Stomach smooth muscle (tissue), 2 donors: Measurements from ENCODE around the gene PPFIBP2.

Experiments used
- H3K27ac ChIP-seq: one replicate; pipeline ENCODE4 v1.7.0; 2013; ENCODE audit warnings: mild to moderate bottlenecking, low read length, inconsistent platforms
- H3K27me3 ChIP-seq, 2 donors: one replicate each; pipeline ENCODE4 v1.7.0; 2013; ENCODE audit warnings: low read length in 2 of 2; ENCODE audit not compliant: insufficient read depth in 2 of 2, control insufficient read depth in 1 of 2
- H3K36me3 ChIP-seq, 2 donors: one replicate each; pipeline ENCODE4 v1.7.0; 2013; ENCODE audit warnings: low read length in 2 of 2; ENCODE audit not compliant: control insufficient read depth in 2 of 2, insufficient read depth in 2 of 2
- H3K4me1 ChIP-seq: one replicate; pipeline ENCODE4 v1.7.0; 2013; ENCODE audit warnings: low read length; ENCODE audit not compliant: control insufficient read depth, insufficient read depth
- H3K4me3 ChIP-seq, 2 donors: one replicate each; pipeline ENCODE4 v1.7.0; 2013; ENCODE audit warnings: low read length in 2 of 2
- H3K9ac ChIP-seq, 2 donors: one replicate each; pipeline ENCODE4 v1.7.0; 2013; ENCODE audit warnings: low read length in 2 of 2, mild to moderate bottlenecking in 1 of 2
- H3K9me3 ChIP-seq, 2 donors: one replicate each; pipeline ENCODE4 v1.7.0; 2013; ENCODE audit warnings: low read length in 2 of 2; ENCODE audit not compliant: control insufficient read depth in 2 of 2
- donor health status: healthy.
- donor health status: Pancreatic carcinoma.

The PPFIBP2 gene

GRCh38 chr11:7613394-7613720 is 99.6 kb downstream of the PPFIBP2 start:
- Histone ChIP-seq H3K36me3 (peaks cover 0 to 2% of the 10 kb centered on the region in 2 donors), H3K4me3 (no peak overlapping the region), H3K27ac (no peak overlapping the region), H3K4me1 (no peaks in the 10 kb centered on the region), H3K9me3 (no peaks in the 10 kb centered on the region), H3K27me3 (no peaks in the 10 kb centered on the region), H3K9ac (no peak overlapping the region)

- no peak overlapping the region for H3K4me3 ChIP-seq
- H3K36me3 ChIP-seq: peaks cover 0 to 2% of the 10 kb centered on the region in 2 donors
- H3K4me1 ChIP-seq: no peaks in the 10 kb centered on the region
- H3K27me3 ChIP-seq: no peaks in the 10 kb centered on the region
- H3K9ac ChIP-seq: no peak overlapping the region
- no peak overlapping the region for H3K27ac ChIP-seq
- H3K9me3 ChIP-seq: no peaks in the 10 kb centered on the region
Measured at GRCh38 chr11:7614656-7615055, 100.9 kb downstream of the PPFIBP2 start.

- H3K27ac ChIP-seq: no peak overlapping the region
- H3K27me3 ChIP-seq: no peaks in the 10 kb centered on the region
- no peak overlapping the region for H3K4me3 ChIP-seq
- H3K36me3 ChIP-seq: peaks cover 0 to 2% of the 10 kb centered on the region in 2 donors
- no peaks in the 10 kb centered on the region for H3K4me1 ChIP-seq
- no peak overlapping the region for H3K9ac ChIP-seq
- H3K9me3 ChIP-seq: no peaks in the 10 kb centered on the region
Measured at GRCh38 chr11:7617032-7617431, 103.2 kb downstream of the PPFIBP2 start.

- Histone ChIP-seq H3K9ac (no peak overlapping the region), H3K4me1 (no peaks in the 10 kb centered on the region), H3K9me3 (no peaks in the 10 kb centered on the region), H3K36me3 (peaks cover 0 to 4% of the 10 kb centered on the region in 2 donors), H3K27me3 (no peaks in the 10 kb centered on the region), H3K27ac (no peak overlapping the region), H3K4me3 (no peak overlapping the region)
Measured at GRCh38 chr11:7619322-7619721, 105.5 kb downstream of the PPFIBP2 start.

- H3K9ac ChIP-seq: no peak overlapping the region
Measured at GRCh38 chr11:7621090-7621489, 107.3 kb downstream of the PPFIBP2 start.

GRCh38 chr11:7621554-7621953 is 107.8 kb downstream of the PPFIBP2 start:
- no peaks in the 10 kb centered on the region for H3K4me1 ChIP-seq
- no peaks in the 10 kb centered on the region for H3K27me3 ChIP-seq
- no peak overlapping the region for H3K9ac ChIP-seq
- H3K4me3 ChIP-seq: no peak overlapping the region
- peaks cover 0 to 8% of the 10 kb centered on the region in 2 donors for H3K36me3 ChIP-seq
- no peaks in the 10 kb centered on the region for H3K9me3 ChIP-seq
- H3K27ac ChIP-seq: no peak overlapping the region

More at GRCh38 chr11:7621090-7621489, 107.3 kb downstream of the PPFIBP2 start:
- no peaks in the 10 kb centered on the region for H3K27me3 ChIP-seq
- H3K4me3 ChIP-seq: no peak overlapping the region
- no peaks in the 10 kb centered on the region for H3K9me3 ChIP-seq
- no peak overlapping the region for H3K27ac ChIP-seq
- H3K4me1 ChIP-seq: no peaks in the 10 kb centered on the region
- peaks cover 0 to 8% of the 10 kb centered on the region in 2 donors for H3K36me3 ChIP-seq

- H3K4me1 ChIP-seq: no peaks in the 10 kb centered on the region
- H3K9ac ChIP-seq: no peak overlapping the region
- no peaks in the 10 kb centered on the region for H3K27me3 ChIP-seq
- peaks cover 0 to 8% of the 10 kb centered on the region in 2 donors for H3K36me3 ChIP-seq
- H3K9me3 ChIP-seq: no peaks in the 10 kb centered on the region
- H3K4me3 ChIP-seq: no peak overlapping the region
- no peak overlapping the region for H3K27ac ChIP-seq
Measured at GRCh38 chr11:7622721-7623120, 108.9 kb downstream of the PPFIBP2 start.

GRCh38 chr11:7628660-7629059 is 114.9 kb downstream of the PPFIBP2 start:
- no peaks in the 10 kb centered on the region for H3K4me1 ChIP-seq

GRCh38 chr11:7630002-7630401 is 116.2 kb downstream of the PPFIBP2 start:
- H3K27ac ChIP-seq: no peak overlapping the region
- no peaks in the 10 kb centered on the region for H3K9me3 ChIP-seq
- H3K4me1 ChIP-seq: no peaks in the 10 kb centered on the region
- H3K4me3 ChIP-seq: no peak overlapping the region
- no peak overlapping the region for H3K9ac ChIP-seq
- H3K36me3 ChIP-seq: peaks cover 6 to 24% of the 10 kb centered on the region in 2 donors
- no peaks in the 10 kb centered on the region for H3K27me3 ChIP-seq

More at GRCh38 chr11:7628660-7629059, 114.9 kb downstream of the PPFIBP2 start:
- Histone ChIP-seq H3K9me3 (no peaks in the 10 kb centered on the region), H3K27ac (no peak overlapping the region), H3K4me3 (no peak overlapping the region), H3K36me3 (peaks cover 6 to 20% of the 10 kb centered on the region in 2 donors), H3K9ac (no peak overlapping the region), H3K27me3 (no peaks in the 10 kb centered on the region)

GRCh38 chr11:7632211-7632610 is 118.4 kb downstream of the PPFIBP2 start:
- H3K27me3 ChIP-seq: no peaks in the 10 kb centered on the region
- no peaks in the 10 kb centered on the region for H3K9me3 ChIP-seq
- H3K36me3 ChIP-seq: peaks cover 6 to 24% of the 10 kb centered on the region in 2 donors
- no peak overlapping the region for H3K9ac ChIP-seq
- H3K27ac ChIP-seq: no peak overlapping the region
- no peaks in the 10 kb centered on the region for H3K4me1 ChIP-seq
- H3K4me3 ChIP-seq: no peak overlapping the region

GRCh38 chr11:7635137-7635536 is 121.3 kb downstream of the PPFIBP2 start:
- H3K4me1 ChIP-seq: peaks cover 2% of the 10 kb centered on the region
- H3K4me3 ChIP-seq: no peak overlapping the region
- H3K27ac ChIP-seq: no peak overlapping the region
- H3K36me3 ChIP-seq: peaks cover 6 to 19% of the 10 kb centered on the region in 2 donors
- H3K9me3 ChIP-seq: no peaks in the 10 kb centered on the region
- no peak overlapping the region for H3K9ac ChIP-seq
- H3K27me3 ChIP-seq: no peaks in the 10 kb centered on the region
